BLaER1 (cell line): ENCODE measurements around the gene NTN4.
"Not testable (repeated sequence)": the region's sequence is repeated elsewhere in the genome, so short reads cannot be mapped to it uniquely, and the experiment has no call there.

Source experiments
- H3K27ac ChIP-seq: shearing (Covaris generic); formaldehyde crosslinking; 2 replicates; pipeline ENCODE4 v1.8.1; 2022
- H3K27me3 ChIP-seq: shearing (Covaris generic); formaldehyde crosslinking; 2 replicates; pipeline ENCODE4 v1.8.1; 2022
- H3K36me3 ChIP-seq: shearing (Covaris generic); formaldehyde crosslinking; 2 replicates; pipeline ENCODE4 v1.8.1; 2022
- H3K4me1 ChIP-seq: shearing (Covaris generic); formaldehyde crosslinking; 2 replicates; pipeline ENCODE4 v1.8.1; 2022
- H3K4me2 ChIP-seq: shearing (Covaris generic); formaldehyde crosslinking; 2 replicates; pipeline ENCODE4 v1.8.1; 2022
- H3K4me3 ChIP-seq: shearing (Covaris generic); formaldehyde crosslinking; 2 replicates; pipeline ENCODE4 v1.8.1; 2022
- H3K9ac ChIP-seq: shearing (Covaris generic); formaldehyde crosslinking; 2 replicates; pipeline ENCODE4 v1.8.1; 2022
- H3K9me3 ChIP-seq: shearing (Covaris generic); formaldehyde crosslinking; 2 replicates; pipeline ENCODE4 v1.8.1; 2022
- H4K20me1 ChIP-seq: shearing (Covaris generic); formaldehyde crosslinking; 2 replicates; pipeline ENCODE4 v1.8.1; 2022
- Cebpa-rat ChIP-seq: shearing (Covaris generic); IDR thresholded peaks from 2 replicates; pipeline ENCODE4 v1.8.1; 2022

Gene NTN4

GRCh38 chr12:95699579-95699978, 91.0 kb downstream of the NTN4 start:
- no peak overlapping the region for H3K27ac ChIP-seq
- no peak overlapping the region for H3K4me2 ChIP-seq
- TF ChIP-seq Cebpa-rat = no peak
- H3K9ac ChIP-seq = no peak overlapping the region
- no peaks in the 10 kb centered on the region for H3K36me3 ChIP-seq
- no peak overlapping the region for H3K4me3 ChIP-seq
- H4K20me1 ChIP-seq = no peaks in the 10 kb centered on the region
- no peaks in the 10 kb centered on the region for H3K4me1 ChIP-seq
- no peaks in the 10 kb centered on the region for H3K27me3 ChIP-seq
- no peaks in the 10 kb centered on the region for H3K9me3 ChIP-seq

DNA sequence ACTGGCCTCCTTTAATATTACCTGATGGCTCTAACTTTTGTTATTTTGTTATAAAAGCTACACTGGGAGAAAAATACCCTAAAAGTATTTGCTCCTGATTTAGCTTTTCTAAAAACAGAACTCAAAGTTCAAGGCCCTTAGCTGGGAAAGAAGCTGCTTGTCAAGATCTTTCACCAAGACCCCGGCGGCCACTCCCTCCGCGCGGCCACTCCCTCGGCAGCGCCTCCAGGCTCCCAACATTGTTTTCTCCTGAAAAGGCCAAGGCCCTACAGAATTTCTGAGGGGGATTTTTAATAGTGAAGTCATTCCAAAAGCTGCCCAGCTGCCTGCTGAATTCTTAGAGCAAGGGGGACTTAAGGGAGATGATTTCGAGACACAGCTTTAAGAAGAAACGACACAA, 96.4 kb downstream of the NTN4 start:
- Histone ChIP-seq H3K27ac (no peak overlapping the region), H3K4me1 (no peaks in the 10 kb centered on the region), H3K9me3 (no peaks in the 10 kb centered on the region), H3K36me3 (no peaks in the 10 kb centered on the region), H3K27me3 (no peaks in the 10 kb centered on the region), H3K9ac (no peak overlapping the region), H3K4me2 (no peak overlapping the region), H3K4me3 (no peak overlapping the region), H4K20me1 (no peaks in the 10 kb centered on the region)
- TF ChIP-seq Cebpa-rat = no peak

- Histone ChIP-seq H3K4me2 (no peak overlapping the region), H4K20me1 (no peaks in the 10 kb centered on the region), H3K27me3 (no peaks in the 10 kb centered on the region), H3K36me3 (no peaks in the 10 kb centered on the region), H3K4me1 (no peaks in the 10 kb centered on the region), H3K9me3 (no peaks in the 10 kb centered on the region), H3K4me3 (no peak overlapping the region), H3K9ac (no peak overlapping the region), H3K27ac (no peak overlapping the region)
- TF ChIP-seq Cebpa-rat = no peak
These were observed 96.9 kb downstream of the NTN4 start for GRCh38 chr12:95693689-95694088.

DNA sequence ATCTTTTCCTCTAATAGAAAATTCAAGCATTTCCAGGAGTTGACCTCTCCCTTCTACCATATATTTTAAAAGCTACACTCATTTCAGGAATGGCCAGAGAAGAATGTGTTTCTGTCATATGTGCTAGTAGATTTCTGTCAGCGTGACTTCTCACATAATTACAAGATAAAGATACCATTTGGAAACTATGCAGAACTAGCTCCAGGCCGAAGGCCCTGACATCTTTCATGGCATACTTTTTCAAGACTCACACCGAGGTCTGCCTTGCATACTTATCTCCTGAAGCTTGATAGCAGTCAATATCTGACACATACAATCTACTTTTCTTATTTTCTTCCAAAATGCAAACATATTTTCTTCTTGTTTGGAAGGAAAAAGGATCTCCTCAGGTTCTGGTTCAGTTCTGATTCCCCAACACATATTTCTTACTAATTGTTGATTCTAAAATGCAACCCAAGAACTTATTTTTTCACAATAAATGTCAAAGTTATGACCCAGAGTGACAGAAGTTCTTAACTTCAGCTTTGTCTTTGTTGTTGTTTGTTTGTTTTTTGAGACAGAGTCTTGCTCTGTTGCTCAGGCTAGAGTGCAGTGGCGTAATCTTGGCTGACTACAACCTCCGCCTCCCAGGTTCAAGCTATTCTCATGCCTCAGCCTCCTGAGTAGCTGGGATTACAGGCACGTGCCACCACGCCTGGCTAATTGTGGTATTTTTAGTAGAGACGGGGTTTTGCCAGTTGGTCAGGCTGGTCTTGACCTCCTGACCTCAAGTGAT, 99.5 kb downstream of the NTN4 start:
- TF ChIP-seq Cebpa-rat = no peak
- Histone ChIP-seq H3K27ac (no peak overlapping the region), H3K27me3 (no peaks in the 10 kb centered on the region), H4K20me1 (no peaks in the 10 kb centered on the region), H3K4me1 (no peaks in the 10 kb centered on the region), H3K9ac (no peak overlapping the region), H3K4me3 (no peak overlapping the region), H3K4me2 (no peak overlapping the region), H3K9me3 (no peaks in the 10 kb centered on the region), H3K36me3 (no peaks in the 10 kb centered on the region)

DNA sequence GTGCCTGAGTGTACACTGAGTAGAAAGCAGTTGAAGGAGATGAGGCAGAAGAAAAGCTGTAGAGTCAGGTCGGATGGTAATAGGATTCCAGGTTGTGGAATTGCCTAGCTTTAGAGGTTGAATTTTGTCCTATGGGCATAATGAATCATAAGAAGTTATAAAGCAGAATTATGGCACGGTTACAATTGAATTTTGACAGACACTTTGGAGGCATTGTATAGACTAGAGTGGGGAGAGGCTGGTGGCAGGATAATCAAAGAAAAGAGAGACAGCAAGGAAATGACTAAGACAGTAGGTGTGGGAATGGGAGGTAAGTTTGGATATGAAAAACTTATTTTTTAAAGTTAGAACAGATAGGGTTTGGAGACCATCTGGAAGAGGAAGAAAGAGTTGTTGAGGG, 102.6 kb downstream of the NTN4 start:
- Histone ChIP-seq H3K9me3 (no peaks in the 10 kb centered on the region), H4K20me1 (no peaks in the 10 kb centered on the region), H3K4me2 (no peak overlapping the region), H3K4me3 (no peak overlapping the region), H3K27ac (no peak overlapping the region), H3K27me3 (no peaks in the 10 kb centered on the region), H3K36me3 (no peaks in the 10 kb centered on the region), H3K9ac (no peak overlapping the region), H3K4me1 (no peaks in the 10 kb centered on the region)
- TF ChIP-seq Cebpa-rat = no peak

GRCh38 chr12:95683418-95683817, 107.1 kb downstream of the NTN4 start:
- Histone ChIP-seq H3K9ac (no peak overlapping the region), H3K9me3 (no peaks in the 10 kb centered on the region), H3K27me3 (no peaks in the 10 kb centered on the region), H3K4me1 (no peaks in the 10 kb centered on the region), H3K4me2 (no peak overlapping the region), H3K4me3 (no peak overlapping the region), H3K36me3 (no peaks in the 10 kb centered on the region), H4K20me1 (no peaks in the 10 kb centered on the region), H3K27ac (no peak overlapping the region)
- no peak for TF ChIP-seq Cebpa-rat

GRCh38 chr12:95681210-95681765, 109.3 kb downstream of the NTN4 start:
- Histone ChIP-seq H3K27ac (no peak overlapping the region), H3K27me3 (no peaks in the 10 kb centered on the region), H3K36me3 (no peaks in the 10 kb centered on the region), H3K4me1 (no peaks in the 10 kb centered on the region), H3K9ac (no peak overlapping the region), H3K9me3 (no peaks in the 10 kb centered on the region), H3K4me2 (no peak overlapping the region), H4K20me1 (no peaks in the 10 kb centered on the region), H3K4me3 (no peak overlapping the region)
- TF ChIP-seq Cebpa-rat = no peak

DNA sequence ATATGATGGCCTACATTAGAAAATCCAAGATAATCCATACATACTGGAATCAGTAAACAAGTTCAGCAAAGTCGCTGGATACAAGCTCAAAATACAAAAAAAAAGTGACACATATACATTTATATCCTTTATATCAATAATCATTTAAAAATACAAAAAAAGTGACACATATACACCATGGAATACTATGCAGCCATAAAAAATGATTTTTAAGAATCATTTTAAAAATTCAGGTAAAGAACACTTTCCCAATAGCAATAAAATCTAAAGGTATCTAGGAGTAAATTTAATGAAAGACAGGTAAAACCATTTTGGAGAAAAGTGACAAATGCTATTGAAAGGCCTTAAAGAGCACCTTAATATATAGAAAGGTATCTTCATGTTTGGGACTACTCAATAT, 111.9 kb downstream of the NTN4 start:
- Histone ChIP-seq H4K20me1 (no peaks in the 10 kb centered on the region), H3K9me3 (no peaks in the 10 kb centered on the region), H3K9ac (no peak overlapping the region), H3K27me3 (no peaks in the 10 kb centered on the region), H3K4me3 (no peak overlapping the region), H3K36me3 (no peaks in the 10 kb centered on the region), H3K4me2 (no peak overlapping the region), H3K27ac (no peak overlapping the region), H3K4me1 (peaks cover 15% of the 10 kb centered on the region)
- no peak for TF ChIP-seq Cebpa-rat

- H3K36me3 ChIP-seq, H3K4me2 ChIP-seq, H3K9me3 ChIP-seq, H3K27ac ChIP-seq, H4K20me1 ChIP-seq, H3K27me3 ChIP-seq, H3K9ac ChIP-seq, H3K4me3 ChIP-seq: not testable (repeated sequence)
- H3K4me1 ChIP-seq = peaks cover 15% of the 10 kb centered on the region
These were observed 112.8 kb downstream of the NTN4 start for GRCh38 chr12:95677782-95678181.

DNA sequence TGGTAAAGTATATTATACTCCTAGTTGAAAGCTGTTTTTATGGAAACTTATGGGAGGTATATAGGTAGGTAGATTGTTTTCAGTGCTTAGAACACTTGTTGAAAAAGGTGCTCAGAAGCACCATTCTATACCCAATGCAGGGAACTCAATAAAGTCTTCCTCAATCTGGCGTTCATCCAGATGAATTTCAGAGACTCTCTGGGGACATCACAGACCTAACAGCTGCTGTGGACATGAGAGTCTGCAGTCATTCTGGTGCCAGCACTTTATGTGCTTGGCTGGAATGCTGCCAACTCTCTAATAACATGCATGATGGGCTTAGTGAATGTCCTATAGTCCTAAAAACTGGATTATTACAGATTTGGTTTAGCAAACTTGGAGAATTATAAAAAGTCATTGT, 115.9 kb downstream of the NTN4 start:
- H3K4me2 ChIP-seq = peak overlapping the region; percentile 13; the same call in 1 of the 2 replicates
- H3K36me3 ChIP-seq = no peaks in the 10 kb centered on the region
- TF ChIP-seq Cebpa-rat = no peak
- no peaks in the 10 kb centered on the region for H4K20me1 ChIP-seq
- H3K27ac ChIP-seq = no peak overlapping the region
- no peak overlapping the region for H3K4me3 ChIP-seq
- no peaks in the 10 kb centered on the region for H3K27me3 ChIP-seq
- H3K9ac ChIP-seq = no peak overlapping the region
- peaks cover 15% of the 10 kb centered on the region for H3K4me1 ChIP-seq
- no peaks in the 10 kb centered on the region for H3K9me3 ChIP-seq
